Measurements from ENCODE around the gene GRIN2C.
"Not testable (repeated sequence)": the region's sequence is repeated elsewhere in the genome, so short reads cannot be mapped to it uniquely, and the experiment has no call there.

Gene GRIN2C

GRCh38 chr17:74879308-74879707, 19.6 kb upstream of the GRIN2C start:
- DNase-seq (ENCODE audit: low read depth in 2 of 2) = no peak

GRCh38 chr17:74878658-74879057, 19.0 kb upstream of the GRIN2C start:
- no peak for DNase-seq (ENCODE audit: low read depth in 2 of 2)

GRCh38 chr17:74877592-74878548, 18.2 kb upstream of the GRIN2C start:
- no peak for DNase-seq (ENCODE audit: low read depth in 2 of 2)

GRCh38 chr17:74875977-74876593, 16.4 kb upstream of the GRIN2C start:
- DNase-seq (ENCODE audit: low read depth in 2 of 2) = no peak

- no peak for DNase-seq (ENCODE audit: low read depth in 2 of 2)
Observed at GRCh38 chr17:74875155-74875976, 15.7 kb upstream of the GRIN2C start.

GRCh38 chr17:74874615-74875037, 14.9 kb upstream of the GRIN2C start:
- DNase-seq (ENCODE audit: low read depth in 2 of 2) = no peak

- DNase-seq (ENCODE audit: low read depth in 2 of 2) = no peak
Observed at GRCh38 chr17:74873874-74874614, 14.4 kb upstream of the GRIN2C start.

- DNase-seq (ENCODE audit: low read depth in 2 of 2) = peak; percentile 97 to 98
Observed at GRCh38 chr17:74873037-74873873, 13.6 kb upstream of the GRIN2C start.

GRCh38 chr17:74872313-74873036, 12.8 kb upstream of the GRIN2C start, which contains the start of gene FDXR:
Gene FDXR (minus strand): TSS chr17:74872994. CDS start chr17:74872944, 50 bp downstream.
- DNase-seq (ENCODE audit: low read depth in 2 of 2) = no peak

- DNase-seq (ENCODE audit: low read depth in 2 of 2) = no peak
Observed at GRCh38 chr17:74871356-74872076, 11.8 kb upstream of the GRIN2C start.

GRCh38 chr17:74870512-74870911, 10.8 kb upstream of the GRIN2C start:
- DNase-seq (ENCODE audit: low read depth in 2 of 2) = no peak

GRCh38 chr17:74870028-74870427, 10.3 kb upstream of the GRIN2C start:
- not testable (repeated sequence) for DNase-seq (ENCODE audit: low read depth in 2 of 2)

- DNase-seq (ENCODE audit: low read depth in 2 of 2) = no peak
Observed at GRCh38 chr17:74868908-74869255, 9.2 kb upstream of the GRIN2C start.

GRCh38 chr17:74868251-74868907, 8.7 kb upstream of the GRIN2C start:
- no peak for DNase-seq (ENCODE audit: low read depth in 2 of 2)

GRCh38 chr17:74866198-74866835, 6.6 kb upstream of the GRIN2C start:
- no peak for DNase-seq (ENCODE audit: low read depth in 2 of 2)

GRCh38 chr17:74865504-74866197, 6.0 kb upstream of the GRIN2C start:
- DNase-seq (ENCODE audit: low read depth in 2 of 2) = no peak

GRCh38 chr17:74864866-74865395, 5.2 kb upstream of the GRIN2C start:
- peak; percentile 50 to 52 for DNase-seq (ENCODE audit: low read depth in 2 of 2)

All from stimulated activated CD8-positive, alpha-beta memory T cell treated with anti-CD3 and anti-CD28 coated beads, Interleukin-15, amount 100 ng/mL, for 48 hours (primary cell).